ENCODE measurements around the gene ATG7. TPM values are rescaled to one million over a fixed set of nuclear protein-coding genes. Genes with fewer than 3 reads are reported as not detected.
"Not testable (repeated sequence)": the region's sequence is repeated elsewhere in the genome, so short reads cannot be mapped to it uniquely, and the experiment has no call there.

The ATG7 gene
- polyA plus RNA-seq, 1 donor: 16.6 TPM

GRCh38 chr3:11495948-11496557 lies 223.9 kb downstream of the ATG7 start:
- Histone ChIP-seq H3K4me3 (ENCODE audit: low read length) (no peak overlapping the region), H3K9me3 (ENCODE audit: control insufficient read depth, low read depth, low read length) (no peaks in the 10 kb centered on the region), H3K36me3 (ENCODE audit: control insufficient read depth, insufficient read depth, low read length) (no peaks in the 10 kb centered on the region), H3K4me1 (ENCODE audit: control insufficient read depth, insufficient read depth, low read length) (no peaks in the 10 kb centered on the region), H3K27ac (ENCODE audit: low read length) (no peak overlapping the region), H3K27me3 (ENCODE audit: control insufficient read depth, insufficient read depth, low read length) (no peaks in the 10 kb centered on the region)
- no peak for DNase-seq
- no CpG with 5 or more reads among the region's 11 CpGs for WGBS (ENCODE audit: insufficient coverage, low lambda C conversion rate)

- H3K27me3 ChIP-seq (ENCODE audit: control insufficient read depth, insufficient read depth, low read length): no peaks in the 10 kb centered on the region
- no peak overlapping the region for H3K4me3 ChIP-seq (ENCODE audit: low read length)
- DNase-seq: no peak
- no CpG with 5 or more reads among the region's 2 CpGs for WGBS (ENCODE audit: insufficient coverage, low lambda C conversion rate)
- no peaks in the 10 kb centered on the region for H3K4me1 ChIP-seq (ENCODE audit: control insufficient read depth, insufficient read depth, low read length)
- no peaks in the 10 kb centered on the region for H3K9me3 ChIP-seq (ENCODE audit: control insufficient read depth, low read depth, low read length)
- H3K36me3 ChIP-seq (ENCODE audit: control insufficient read depth, insufficient read depth, low read length): no peaks in the 10 kb centered on the region
- no peak overlapping the region for H3K27ac ChIP-seq (ENCODE audit: low read length)
Observed at GRCh38 chr3:11498177-11498576, 226.0 kb downstream of the ATG7 start.

- Histone ChIP-seq H3K36me3 (ENCODE audit: control insufficient read depth, insufficient read depth, low read length) (no peaks in the 10 kb centered on the region), H3K4me1 (ENCODE audit: control insufficient read depth, insufficient read depth, low read length) (no peaks in the 10 kb centered on the region), H3K9me3 (ENCODE audit: control insufficient read depth, low read depth, low read length) (no peaks in the 10 kb centered on the region), H3K27ac (ENCODE audit: low read length) (no peak overlapping the region), H3K4me3 (ENCODE audit: low read length) (no peak overlapping the region), H3K27me3 (ENCODE audit: control insufficient read depth, insufficient read depth, low read length) (no peaks in the 10 kb centered on the region)
- no CpG with 5 or more reads among the region's 1 CpG for WGBS (ENCODE audit: insufficient coverage, low lambda C conversion rate)
- no peak for DNase-seq
Observed at GRCh38 chr3:11498646-11499045, 226.4 kb downstream of the ATG7 start.

- Histone ChIP-seq H3K4me3 (ENCODE audit: low read length) (no peak overlapping the region), H3K9me3 (ENCODE audit: control insufficient read depth, low read depth, low read length) (no peaks in the 10 kb centered on the region), H3K27ac (ENCODE audit: low read length) (no peak overlapping the region), H3K27me3 (ENCODE audit: control insufficient read depth, insufficient read depth, low read length) (no peaks in the 10 kb centered on the region), H3K36me3 (ENCODE audit: control insufficient read depth, insufficient read depth, low read length) (no peaks in the 10 kb centered on the region), H3K4me1 (ENCODE audit: control insufficient read depth, insufficient read depth, low read length) (no peaks in the 10 kb centered on the region)
- DNase-seq: no peak
- WGBS (ENCODE audit: insufficient coverage, low lambda C conversion rate): no CpG with 5 or more reads among the region's 6 CpGs
Observed at GRCh38 chr3:11499144-11499543, 226.9 kb downstream of the ATG7 start.

GRCh38 chr3:11502413-11502812 lies 230.2 kb downstream of the ATG7 start:
- H3K9me3 ChIP-seq (ENCODE audit: control insufficient read depth, low read depth, low read length); H3K27me3 ChIP-seq (ENCODE audit: control insufficient read depth, insufficient read depth, low read length); H3K27ac ChIP-seq (ENCODE audit: low read length); H3K36me3 ChIP-seq (ENCODE audit: control insufficient read depth, insufficient read depth, low read length); H3K4me3 ChIP-seq (ENCODE audit: low read length); H3K4me1 ChIP-seq (ENCODE audit: control insufficient read depth, insufficient read depth, low read length); DNase-seq: not testable (repeated sequence)
- no CpG with 5 or more reads among the region's 3 CpGs for WGBS (ENCODE audit: insufficient coverage, low lambda C conversion rate)

- H3K27ac ChIP-seq (ENCODE audit: low read length): no peak overlapping the region
- DNase-seq: no peak
- H3K4me3 ChIP-seq (ENCODE audit: low read length): no peak overlapping the region
- no peaks in the 10 kb centered on the region for H3K36me3 ChIP-seq (ENCODE audit: control insufficient read depth, insufficient read depth, low read length)
- peaks cover 16% of the 10 kb centered on the region for H3K4me1 ChIP-seq (ENCODE audit: control insufficient read depth, insufficient read depth, low read length)
- no peaks in the 10 kb centered on the region for H3K9me3 ChIP-seq (ENCODE audit: control insufficient read depth, low read depth, low read length)
- H3K27me3 ChIP-seq (ENCODE audit: control insufficient read depth, insufficient read depth, low read length): no peaks in the 10 kb centered on the region
Observed at GRCh38 chr3:11507719-11508118, 235.5 kb downstream of the ATG7 start.

GRCh38 chr3:11508346-11509172 lies 236.4 kb downstream of the ATG7 start:
- Histone ChIP-seq H3K4me1 (ENCODE audit: control insufficient read depth, insufficient read depth, low read length) (peaks cover 16% of the 10 kb centered on the region), H3K27ac (ENCODE audit: low read length) (peak overlapping the region; percentile 1), H3K4me3 (ENCODE audit: low read length) (no peak overlapping the region), H3K27me3 (ENCODE audit: control insufficient read depth, insufficient read depth, low read length) (no peaks in the 10 kb centered on the region), H3K36me3 (ENCODE audit: control insufficient read depth, insufficient read depth, low read length) (no peaks in the 10 kb centered on the region), H3K9me3 (ENCODE audit: control insufficient read depth, low read depth, low read length) (no peaks in the 10 kb centered on the region)
- DNase-seq: peak in 1 of 2 donors; percentile 22
- WGBS (ENCODE audit: insufficient coverage, low lambda C conversion rate): no CpG with 5 or more reads among the region's 5 CpGs

- Histone ChIP-seq H3K4me1 (ENCODE audit: control insufficient read depth, insufficient read depth, low read length) (peaks cover 19% of the 10 kb centered on the region), H3K36me3 (ENCODE audit: control insufficient read depth, insufficient read depth, low read length) (no peaks in the 10 kb centered on the region), H3K27ac (ENCODE audit: low read length) (peak overlapping the region; percentile 1), H3K27me3 (ENCODE audit: control insufficient read depth, insufficient read depth, low read length) (no peaks in the 10 kb centered on the region), H3K9me3 (ENCODE audit: control insufficient read depth, low read depth, low read length) (no peaks in the 10 kb centered on the region), H3K4me3 (ENCODE audit: low read length) (no peak overlapping the region)
- DNase-seq: peak; percentile 66 to 77
- WGBS (ENCODE audit: insufficient coverage, low lambda C conversion rate): 20% methylated on average over 1 of the region's 9 CpGs
Observed at GRCh38 chr3:11509173-11510000, 237.2 kb downstream of the ATG7 start.

- Histone ChIP-seq H3K27me3 (ENCODE audit: control insufficient read depth, insufficient read depth, low read length) (no peaks in the 10 kb centered on the region), H3K9me3 (ENCODE audit: control insufficient read depth, low read depth, low read length) (no peaks in the 10 kb centered on the region), H3K4me3 (ENCODE audit: low read length) (no peak overlapping the region), H3K36me3 (ENCODE audit: control insufficient read depth, insufficient read depth, low read length) (no peaks in the 10 kb centered on the region), H3K27ac (ENCODE audit: low read length) (no peak overlapping the region), H3K4me1 (ENCODE audit: control insufficient read depth, insufficient read depth, low read length) (peaks cover 20% of the 10 kb centered on the region)
- no CpG with 5 or more reads among the region's 5 CpGs for WGBS (ENCODE audit: insufficient coverage, low lambda C conversion rate)
- DNase-seq: no peak
Observed at GRCh38 chr3:11510001-11510340, 237.8 kb downstream of the ATG7 start.

GRCh38 chr3:11510356-11510755 lies 238.2 kb downstream of the ATG7 start:
- no peaks in the 10 kb centered on the region for H3K9me3 ChIP-seq (ENCODE audit: control insufficient read depth, low read depth, low read length)
- no CpG with 5 or more reads among the region's 5 CpGs for whole genome bisulfite sequencing (ENCODE audit: insufficient coverage, low lambda C conversion rate)
- H3K27ac ChIP-seq (ENCODE audit: low read length): no peak overlapping the region
- H3K4me1 ChIP-seq (ENCODE audit: control insufficient read depth, insufficient read depth, low read length): peaks cover 20% of the 10 kb centered on the region
- H3K36me3 ChIP-seq (ENCODE audit: control insufficient read depth, insufficient read depth, low read length): no peaks in the 10 kb centered on the region
- DNase-seq: no peak
- no peaks in the 10 kb centered on the region for H3K27me3 ChIP-seq (ENCODE audit: control insufficient read depth, insufficient read depth, low read length)
- no peak overlapping the region for H3K4me3 ChIP-seq (ENCODE audit: low read length)

Measured in large intestine (tissue), 3 donors.